Activated CD8-positive, alpha-beta memory T cell treated with anti-CD3 and anti-CD28 coated beads for 24 hours (primary cell): ENCODE data around the gene IL20RA.

Experiments
- DNase-seq: peaks from one replicate; pipeline ENCODE4 v3.0.0-alpha.2; 2020

Gene IL20RA

DNA sequence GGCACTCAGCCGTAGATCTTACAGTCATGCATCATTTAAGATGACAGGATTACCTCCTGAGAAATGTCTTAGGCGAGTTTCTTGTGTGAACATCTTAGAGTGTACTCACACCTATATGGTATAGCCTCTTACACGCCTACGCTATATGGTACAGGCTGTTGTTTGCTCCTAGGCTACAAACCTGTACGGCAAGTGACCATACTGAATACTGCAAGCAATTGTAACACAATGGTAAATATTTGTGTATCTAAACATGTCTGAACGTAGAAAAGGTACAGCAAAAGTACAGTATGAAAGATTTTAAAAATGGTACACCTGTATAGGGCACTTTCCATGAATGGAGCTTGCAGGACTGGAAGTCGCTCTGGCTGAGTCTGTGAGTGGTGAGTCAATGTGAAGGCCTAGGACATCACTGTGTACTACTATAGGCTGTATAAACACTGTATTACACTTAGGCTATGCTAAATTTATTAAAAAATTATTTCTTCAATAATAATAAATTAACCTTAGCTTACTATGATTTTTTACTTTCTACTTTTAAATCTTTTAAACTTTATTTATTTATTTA lies 541 bp upstream of the IL20RA start:
- DNase-seq = no peak

DNA sequence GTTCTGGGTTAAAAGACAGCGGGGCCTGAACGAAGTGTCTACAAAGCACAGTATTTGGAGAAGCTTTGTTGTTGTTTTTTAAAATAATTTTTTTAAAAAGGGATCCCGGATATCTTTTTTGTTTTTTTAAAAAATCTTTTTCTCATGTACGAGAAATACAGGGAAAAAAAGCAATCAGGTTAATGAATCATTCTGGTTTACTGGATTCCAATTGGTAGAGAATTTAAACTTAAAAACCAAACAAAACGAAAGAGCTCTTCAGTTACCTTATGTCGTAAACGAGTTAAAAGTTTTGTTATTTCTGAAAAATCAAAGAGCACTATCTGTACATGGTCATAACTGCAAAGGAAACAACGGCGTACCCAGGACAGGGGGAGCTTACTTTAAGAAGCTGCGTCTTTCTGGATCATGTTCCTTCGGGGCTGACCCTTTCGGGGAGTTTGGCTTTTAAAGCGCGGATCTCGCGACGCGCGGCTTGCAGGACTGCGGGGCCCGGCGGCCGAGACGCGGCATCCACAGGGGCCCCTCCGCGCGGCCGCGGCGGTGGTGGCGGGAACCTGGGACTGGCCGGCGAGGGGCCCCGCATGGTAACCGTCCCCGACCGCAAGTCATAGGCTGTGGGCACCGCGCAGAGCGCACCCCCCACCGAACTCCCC lies 927 bp downstream of the IL20RA start:
- DNase-seq = no peak

DNA sequence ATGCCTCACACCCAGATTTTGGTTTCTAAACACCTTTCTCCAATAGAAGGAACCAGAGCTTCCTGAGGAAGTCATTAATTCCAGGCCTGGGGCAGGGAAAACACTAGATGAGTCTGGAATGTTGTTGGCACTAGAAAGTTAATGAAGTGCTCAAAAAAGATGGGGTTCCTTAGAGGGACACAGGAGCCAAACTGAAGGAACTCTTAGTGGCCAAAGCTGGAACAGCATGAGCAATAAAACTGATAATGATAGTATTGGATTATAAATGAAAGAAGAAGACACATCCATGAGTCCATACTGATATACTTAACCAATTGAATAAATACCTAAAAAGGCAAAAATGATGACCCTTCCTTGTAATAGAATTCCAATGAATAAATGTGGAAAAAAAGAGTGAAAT lies 4.4 kb downstream of the IL20RA start:
- DNase-seq = no peak

DNA sequence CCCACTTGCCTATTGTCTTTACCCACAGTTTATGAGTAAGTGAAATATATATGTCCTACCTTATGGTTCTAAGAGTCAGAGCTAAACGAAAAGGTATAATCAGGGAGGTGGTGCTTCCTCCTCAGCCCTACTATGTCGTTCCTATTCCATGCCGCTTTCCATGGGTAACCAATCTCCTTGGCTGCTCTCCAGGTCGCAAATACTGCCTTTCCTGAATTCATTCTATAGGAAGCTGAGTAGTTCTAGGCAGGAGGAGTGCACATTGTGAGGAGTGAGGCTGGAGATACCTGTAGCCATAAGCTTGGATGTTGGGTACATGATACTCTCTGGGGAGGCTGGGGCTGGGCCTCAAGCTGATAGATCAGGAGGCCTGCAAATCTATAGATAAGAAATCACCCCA lies 5.8 kb downstream of the IL20RA start:
- no peak for DNase-seq

DNA sequence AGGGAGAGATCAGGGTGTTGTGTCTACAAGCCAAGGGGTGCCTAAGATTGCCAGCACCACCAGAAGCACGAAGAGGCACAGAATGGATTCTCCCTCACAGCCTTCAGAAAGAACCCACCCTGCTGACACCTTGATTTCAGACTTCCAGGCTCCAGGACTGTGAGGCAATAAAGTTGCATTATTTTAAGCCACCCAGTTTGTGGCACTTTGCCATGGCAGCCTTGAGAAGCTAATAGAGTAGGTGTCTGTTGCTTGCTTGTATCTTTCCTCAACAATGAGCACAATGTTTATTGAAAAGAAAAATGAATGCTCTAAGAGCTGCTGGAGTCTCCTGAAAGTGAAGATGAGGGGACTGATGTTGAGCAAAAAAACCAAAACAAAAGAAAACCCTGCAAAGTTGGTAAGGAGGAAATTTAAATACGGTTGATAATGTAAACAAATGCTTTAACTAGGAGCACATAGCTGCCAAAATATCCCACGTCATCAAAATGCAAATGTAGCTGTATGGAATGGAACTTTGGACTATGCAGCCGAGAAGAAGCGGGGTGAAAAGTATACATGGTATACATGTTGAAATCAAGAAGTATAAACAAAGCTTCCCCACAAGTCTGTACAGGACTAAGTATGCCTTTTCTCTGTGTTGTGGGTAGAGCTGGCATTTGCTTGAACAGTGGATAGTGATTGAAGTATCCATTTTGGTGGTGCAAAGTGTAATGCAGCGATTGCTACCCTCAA lies 8.0 kb downstream of the IL20RA start:
- DNase-seq = no peak

DNA sequence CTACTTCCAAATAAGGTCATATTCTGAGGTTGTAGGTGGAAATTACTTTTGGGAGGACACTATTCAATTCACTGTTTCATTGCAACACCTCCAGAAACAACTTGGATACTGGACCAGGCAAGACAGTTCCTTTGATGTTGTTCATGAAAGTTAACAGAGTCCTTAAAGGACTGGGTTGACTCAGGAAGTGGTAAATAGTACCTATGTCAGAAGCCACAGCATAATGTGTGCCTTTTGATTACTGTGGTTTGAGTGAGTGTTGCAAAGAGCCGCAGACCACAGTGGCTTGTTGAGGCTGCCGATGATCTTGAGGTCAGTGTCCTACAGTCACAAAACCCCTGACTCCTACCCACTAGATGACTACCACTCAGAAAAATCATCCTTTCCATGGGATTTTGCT lies 10.9 kb downstream of the IL20RA start:
- DNase-seq = no peak

DNA sequence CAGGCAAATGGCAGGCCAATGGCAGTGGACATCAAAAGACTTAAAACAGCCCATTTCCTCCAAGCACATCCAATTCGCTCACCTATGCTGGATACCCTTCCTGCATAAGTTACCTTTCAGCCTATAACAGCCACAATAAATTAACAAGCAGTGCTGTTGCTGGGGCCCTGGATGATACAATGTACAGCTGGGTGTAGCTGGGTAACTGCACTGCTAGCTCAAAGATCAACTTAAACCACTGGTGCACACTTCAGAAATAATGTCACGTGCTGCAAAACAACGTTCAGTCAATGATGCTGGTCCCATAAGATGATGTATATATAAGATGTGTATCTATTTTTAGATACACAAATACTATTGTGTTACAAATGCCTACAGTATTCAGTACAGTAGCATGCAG lies 13.6 kb downstream of the IL20RA start:
- no peak for DNase-seq

DNA sequence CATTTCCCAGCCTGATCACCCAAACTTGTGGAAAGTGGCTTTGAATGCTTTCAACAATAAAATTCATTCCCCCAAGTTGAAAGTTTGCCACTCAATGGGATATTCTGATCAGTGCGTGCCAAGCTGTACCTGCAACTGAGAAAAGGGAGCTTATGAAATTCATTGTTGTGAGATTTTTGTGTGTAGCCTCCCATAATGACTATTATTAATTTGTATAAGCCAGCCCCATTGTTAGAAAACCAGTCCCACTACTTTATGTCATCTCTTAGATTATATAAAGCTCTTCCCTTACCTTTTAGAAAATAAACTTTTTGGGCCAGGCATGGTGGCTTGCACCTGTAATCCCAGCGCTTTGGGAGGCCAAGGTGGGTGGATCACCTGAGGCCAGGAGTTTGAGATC lies 15.9 kb downstream of the IL20RA start:
- no peak for DNase-seq

DNA sequence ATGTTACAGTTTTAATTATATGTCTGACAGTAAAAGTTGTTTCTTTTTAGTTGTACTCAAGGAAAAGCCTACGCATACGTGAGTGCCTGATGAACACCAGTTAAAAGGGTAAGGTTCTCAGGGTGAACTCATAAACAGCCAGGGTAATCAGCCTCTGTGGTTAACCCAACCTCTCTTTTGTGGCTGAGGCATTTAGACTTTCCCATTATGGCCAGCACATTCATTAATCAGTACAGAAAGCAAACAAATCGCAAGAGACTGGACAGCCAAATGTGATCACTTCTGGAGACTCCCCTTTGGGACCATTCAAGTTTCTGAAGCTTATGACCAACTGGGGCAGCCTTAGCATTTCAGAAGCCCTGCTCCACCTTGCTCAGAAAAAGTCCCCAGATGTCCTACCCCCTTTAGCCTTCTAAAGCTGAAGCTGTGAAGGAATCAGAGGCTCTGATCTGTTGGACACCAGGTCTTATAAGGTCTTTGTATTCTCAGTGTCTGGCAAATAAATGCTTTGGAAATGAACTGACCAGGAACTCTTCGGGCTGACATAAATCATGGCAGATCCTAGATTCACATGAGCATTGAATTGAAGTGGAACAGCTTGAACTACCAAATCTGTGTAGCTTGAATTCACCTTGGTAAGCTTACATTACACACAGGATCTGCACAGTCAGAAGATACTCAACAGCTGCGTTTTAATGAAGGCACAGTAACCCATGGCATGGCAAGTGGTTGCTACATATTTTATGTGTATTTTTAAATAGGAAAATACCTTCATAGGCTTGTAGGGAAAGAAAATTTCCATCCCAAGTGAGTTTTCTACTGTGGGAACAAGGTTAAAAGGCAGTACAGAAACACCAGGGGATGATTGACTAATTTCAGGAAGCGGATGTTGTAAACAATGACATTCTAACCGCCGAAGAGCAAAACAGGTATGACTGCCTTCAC lies 18.7 kb downstream of the IL20RA start:
- DNase-seq = no peak

DNA sequence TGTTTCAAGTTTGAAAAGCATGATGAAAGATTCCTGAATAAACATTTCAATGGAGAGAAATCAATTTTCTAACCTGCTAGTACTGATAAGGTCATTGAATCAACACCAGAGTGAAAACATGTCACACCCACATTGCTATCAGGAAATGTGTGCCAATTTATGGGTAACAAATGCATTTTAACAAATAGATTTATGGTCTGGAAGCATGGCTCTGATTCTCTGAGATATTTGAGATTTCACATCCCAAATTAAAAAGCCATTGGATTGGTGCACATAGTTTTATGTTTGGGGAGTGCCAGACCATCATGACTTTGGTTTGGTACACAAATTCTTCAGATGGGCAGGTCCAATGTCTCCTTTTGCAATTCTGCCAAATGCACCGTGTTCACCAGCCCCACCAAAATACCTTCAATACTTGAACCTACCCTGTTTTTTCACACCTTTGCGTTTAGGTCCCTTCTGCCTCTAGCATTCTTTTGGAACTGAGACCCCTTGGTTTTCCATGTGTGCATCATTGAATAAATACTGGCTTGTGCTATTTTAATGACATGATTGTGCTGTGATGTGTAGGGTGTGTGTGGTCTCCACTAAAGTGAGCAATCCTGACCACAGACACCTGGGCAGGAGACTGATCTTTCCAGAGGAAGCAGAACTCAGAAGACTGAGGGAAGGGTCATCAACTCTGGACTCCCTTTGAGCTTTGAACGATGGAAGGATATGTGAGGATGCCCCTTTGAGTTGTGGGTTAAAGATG lies 20.4 kb downstream of the IL20RA start:
- no peak for DNase-seq

DNA sequence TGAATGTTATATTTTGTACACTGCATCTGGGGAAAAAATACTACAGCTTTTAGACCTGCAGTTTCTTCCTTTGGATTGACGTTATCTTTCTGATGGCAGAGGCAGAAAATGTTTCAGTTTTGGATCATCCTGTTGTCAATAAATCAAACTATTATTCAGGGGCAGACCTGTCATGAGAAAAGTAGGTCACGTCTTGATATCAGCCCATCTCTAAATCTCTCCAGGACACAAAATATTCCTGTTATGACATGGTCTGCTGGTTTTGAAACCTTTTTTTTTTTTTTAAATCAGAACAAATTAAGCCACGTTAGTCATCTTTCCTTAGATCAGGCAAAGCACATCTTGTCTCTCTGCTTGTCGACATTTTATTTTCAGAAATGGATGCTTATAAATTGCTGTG lies 24.0 kb downstream of the IL20RA start:
- DNase-seq = no peak

DNA sequence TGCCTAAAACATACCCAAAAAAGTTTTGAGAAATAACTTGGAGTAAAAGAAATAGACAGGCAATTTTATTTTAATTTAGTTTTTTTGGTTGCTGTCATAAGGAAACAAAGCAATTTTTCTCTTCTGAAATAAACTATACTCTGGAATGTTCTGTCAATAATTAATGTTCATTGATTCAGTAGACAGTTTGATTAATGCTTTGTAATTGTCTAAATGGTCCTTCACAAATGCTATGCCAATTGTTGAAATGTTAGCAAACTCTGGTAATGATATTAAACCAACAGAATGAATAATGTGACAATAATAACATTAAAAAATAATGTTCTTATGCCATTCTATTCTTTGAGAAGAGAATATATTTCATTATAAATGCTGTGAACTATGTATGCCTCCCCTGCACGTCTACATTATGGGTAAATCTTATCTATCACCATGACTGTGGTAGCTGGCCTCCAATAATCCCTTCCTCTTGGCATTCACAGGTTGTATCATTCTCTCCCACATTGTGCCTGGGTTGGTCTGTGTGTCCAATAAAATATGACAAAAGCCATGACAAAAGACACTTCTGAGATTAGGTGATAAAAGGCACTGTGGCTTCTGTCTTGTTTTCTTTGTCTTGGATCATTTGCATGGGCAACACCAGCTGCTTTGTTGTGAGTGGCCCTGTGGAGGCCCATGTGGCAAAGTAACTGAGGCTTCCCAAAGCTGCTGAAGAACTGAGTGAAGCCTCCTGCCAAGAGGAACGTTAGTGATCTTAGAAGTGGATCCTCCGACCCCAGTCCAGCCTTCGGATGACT lies 25.1 kb downstream of the IL20RA start:
- no peak for DNase-seq

DNA sequence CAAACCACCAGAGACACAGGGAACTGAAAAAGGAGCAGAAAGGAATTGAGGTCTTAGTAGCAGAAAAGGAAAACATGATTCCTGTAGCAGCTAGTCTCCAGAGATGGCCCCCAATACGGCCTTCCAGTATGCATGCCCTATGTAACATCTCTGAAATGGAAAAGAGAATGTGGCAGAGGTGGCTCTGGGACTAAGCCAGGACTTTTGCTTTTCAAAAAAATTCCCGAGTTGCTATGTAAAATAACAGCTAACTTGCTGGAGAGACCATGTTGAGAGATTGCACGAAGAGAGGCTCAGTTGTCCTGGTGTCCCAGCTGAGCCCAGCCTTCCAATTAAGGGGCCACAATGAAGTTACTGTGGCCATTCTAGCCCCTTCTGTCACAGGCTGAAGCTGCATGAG lies 27.7 kb downstream of the IL20RA start:
- no peak for DNase-seq

DNA sequence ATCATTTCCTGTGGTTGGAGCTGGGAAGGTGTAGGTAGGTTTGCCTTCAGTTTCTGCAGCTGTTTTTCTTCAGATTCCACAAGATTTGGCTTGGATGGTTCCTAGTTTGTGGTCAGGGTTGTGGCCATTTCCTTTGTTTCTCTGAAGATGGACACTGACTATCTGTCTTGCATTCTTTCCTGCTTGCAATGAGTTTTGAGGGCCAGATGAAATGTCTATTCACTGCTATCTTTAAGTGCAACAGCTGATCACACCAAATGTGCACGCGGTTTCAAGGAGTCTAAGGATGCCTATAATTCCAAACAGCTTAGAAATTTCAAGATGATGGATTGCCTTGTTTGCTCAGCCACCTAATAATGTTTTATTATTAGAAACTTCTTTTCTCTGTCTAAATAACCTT lies 28.4 kb downstream of the IL20RA start:
- no peak for DNase-seq

DNA sequence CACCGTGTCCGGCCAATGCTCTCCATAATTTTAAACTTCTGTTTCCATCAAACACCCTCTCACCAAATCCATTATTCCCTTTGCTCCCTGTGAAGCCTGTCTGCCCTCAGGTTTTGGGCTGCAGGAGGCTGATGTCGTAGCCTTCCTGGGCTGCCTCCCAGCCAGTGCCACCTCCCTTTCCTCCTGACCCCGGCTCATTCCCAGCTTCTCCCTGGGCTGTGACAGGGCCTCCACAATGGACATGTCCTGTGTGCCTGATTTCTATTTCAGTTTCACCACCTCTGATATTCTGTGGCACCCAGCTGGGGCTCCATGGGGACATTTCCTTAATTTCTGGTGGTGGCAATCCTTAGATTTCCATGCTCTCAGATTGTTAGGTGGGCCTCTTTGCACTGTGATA lies 28.8 kb downstream of the IL20RA start:
- no peak for DNase-seq

DNA sequence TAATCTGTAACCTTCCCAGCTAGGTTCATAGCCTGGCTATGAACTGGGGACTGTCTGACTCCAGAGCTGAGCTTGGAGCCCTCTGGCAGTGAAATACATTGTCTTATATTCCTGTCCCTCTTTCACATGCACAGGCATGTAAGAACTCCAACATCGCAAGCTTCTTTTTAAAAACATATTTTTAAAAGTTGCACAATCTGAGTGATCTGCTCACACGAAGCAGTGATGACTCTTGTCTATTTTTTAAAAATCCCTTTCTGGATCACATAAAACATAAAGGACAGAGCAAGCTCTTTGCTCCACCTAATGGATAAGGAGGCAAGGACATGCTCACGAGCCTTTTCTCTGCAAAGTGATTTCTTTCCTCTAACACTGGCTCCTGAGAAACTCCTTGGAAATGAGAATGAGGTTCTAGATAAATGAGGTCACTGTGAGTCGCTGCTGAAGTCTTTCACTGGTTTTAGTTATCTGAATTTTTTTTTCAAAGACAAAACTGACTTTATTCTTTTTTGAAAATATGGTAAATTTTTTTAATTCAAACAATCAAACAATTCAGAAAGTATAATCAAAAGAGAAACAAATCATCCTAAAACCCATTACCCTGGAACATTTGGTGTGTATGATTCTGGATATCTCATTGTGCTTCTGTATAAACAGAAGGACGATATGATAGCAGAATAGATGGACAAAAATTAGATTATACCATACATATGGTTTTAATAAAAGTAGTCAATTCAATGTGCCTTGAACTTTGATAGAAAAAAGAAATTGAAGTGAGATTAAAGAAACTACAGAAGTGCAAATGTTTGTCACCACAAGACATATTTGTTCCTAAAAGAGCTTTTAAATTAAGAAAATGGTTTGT lies 30.8 kb downstream of the IL20RA start:
- DNase-seq = no peak

DNA sequence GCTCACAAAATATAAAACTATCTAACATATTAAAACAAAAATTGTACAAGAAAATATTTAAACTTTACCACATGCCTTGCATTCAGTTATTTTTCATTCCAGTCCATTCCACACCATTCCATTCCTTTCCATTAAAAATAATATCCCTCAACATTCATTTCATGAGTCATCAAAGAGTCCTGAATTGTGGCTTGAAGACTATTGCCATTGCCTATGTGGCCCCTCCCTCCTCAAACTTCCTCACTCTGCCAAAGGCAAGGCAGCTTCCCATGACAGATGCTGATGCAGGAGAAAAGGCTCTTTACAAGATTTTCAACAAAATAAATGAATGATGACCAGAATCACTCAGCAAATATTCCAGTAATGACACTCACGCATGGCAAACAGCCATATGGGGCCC lies 31.7 kb downstream of the IL20RA start:
- no peak for DNase-seq

DNA sequence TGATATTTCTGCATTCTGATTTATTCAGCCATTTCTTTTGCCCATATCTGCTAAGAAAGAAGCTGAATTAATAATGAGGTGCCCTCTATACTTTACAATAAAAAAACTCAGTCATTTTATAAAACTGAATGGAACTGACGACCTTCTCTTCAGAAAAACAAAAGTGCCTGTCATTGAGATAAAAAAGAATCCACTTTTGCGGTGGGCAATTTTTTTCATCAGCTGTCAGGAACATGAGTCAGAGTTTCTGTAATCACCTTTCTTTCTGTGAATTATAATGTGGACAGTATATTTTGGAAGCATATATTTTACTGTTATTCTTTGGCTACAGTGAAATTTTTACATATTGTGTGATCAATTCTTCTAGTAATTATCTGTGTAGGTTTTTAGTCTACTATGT lies 33.4 kb downstream of the IL20RA start:
- DNase-seq = no peak

DNA sequence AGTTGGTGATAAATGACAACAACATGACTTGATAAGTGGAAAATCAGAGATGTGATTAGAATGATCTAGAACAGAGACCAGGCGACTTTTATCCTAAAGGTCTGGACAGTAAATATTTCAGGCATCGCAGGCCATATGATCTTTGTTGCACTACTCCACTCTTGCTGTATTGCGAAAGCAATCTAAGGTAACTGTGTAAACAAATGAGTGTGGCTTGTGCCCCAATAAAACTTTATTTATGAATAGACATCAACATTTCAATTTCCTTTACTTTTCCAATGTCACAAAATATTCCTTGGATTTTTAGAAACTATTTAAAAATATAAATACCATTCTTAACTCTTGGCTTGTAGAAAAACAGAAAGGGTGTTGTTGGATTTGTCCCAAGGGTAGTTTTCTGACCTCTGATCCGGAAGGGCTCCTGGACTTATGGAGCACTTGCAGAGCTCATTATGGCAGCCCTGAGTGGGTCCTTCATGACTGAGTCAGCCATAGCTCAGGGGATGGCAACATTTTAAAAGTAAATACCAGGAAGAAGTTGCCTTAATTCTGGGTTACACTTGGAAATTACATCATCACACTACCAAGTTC lies 34.5 kb downstream of the IL20RA start:
- no peak for DNase-seq

DNA sequence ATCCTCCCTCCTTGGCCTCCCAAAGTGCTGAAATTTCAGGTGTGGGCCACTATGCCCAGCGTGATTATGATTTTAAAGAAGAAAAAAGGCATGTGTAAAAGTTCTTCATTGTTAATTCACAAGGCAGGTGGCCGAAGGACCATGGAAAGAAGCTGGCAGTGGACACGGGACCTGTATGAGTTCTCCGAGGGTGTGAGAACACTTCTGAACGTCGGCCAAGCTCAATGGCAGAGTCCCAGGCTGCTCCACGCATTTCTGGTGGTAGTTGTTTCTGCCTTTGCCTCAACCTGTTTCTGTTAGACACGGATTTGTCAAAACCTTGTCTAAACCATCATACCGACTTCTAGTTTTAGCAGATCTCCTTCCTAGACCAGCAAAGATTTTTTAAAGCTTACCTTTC lies 36.6 kb downstream of the IL20RA start:
- DNase-seq = no peak
